Measurements from ENCODE around the gene ATXN1. TPM values are rescaled to one million over a fixed set of nuclear protein-coding genes. Genes with fewer than 3 reads are reported as not detected.

ATXN1 gene
- total RNA-seq, 1 experiment from 2014 or later = 27.0 TPM

- Histone ChIP-seq H3K4me2 (ENCODE audit: low read length) (no peak overlapping the region), H3K27ac (ENCODE audit: low read length) (no peak overlapping the region), H3K9me3 (ENCODE audit: low read length) (no peaks in the 10 kb centered on the region), H2AFZ (ENCODE audit: low read length) (no peak overlapping the region), H3K27me3 (ENCODE audit: low read length) (no peaks in the 10 kb centered on the region), H3F3A (ENCODE audit: low read length, unreplicated experiment) (no peaks in the 10 kb centered on the region), H3K36me3 (ENCODE audit: low read depth, low read length) (no peaks in the 10 kb centered on the region), H3K79me2 (ENCODE audit: low read length) (no peaks in the 10 kb centered on the region), H3K4me1 (ENCODE audit: insufficient read depth, low read length) (no peaks in the 10 kb centered on the region), H3K9me2 (replicated peaks; ENCODE audit: low read length) (no peaks in the 10 kb centered on the region), H3K9ac (ENCODE audit: low read length) (no peak overlapping the region), H3K4me3 (ENCODE audit: low read length) (no peak overlapping the region), H4K20me1 (ENCODE audit: low read length) (no peaks in the 10 kb centered on the region)
- POLR2A ChIA-PET (ENCODE audit: unreplicated experiment) = no interaction called here
- intact Hi-C loops (cut with micrococcal nuclease) = no loop called here
- CTCF ChIA-PET = no interaction called here
- no peak for ATAC-seq
- BruUV-seq (replicated peaks) = no TSS peak
- TF ChIP-seq EZH2phosphoT487 (IDR thresholded peaks at IDR 0.05; ENCODE audit: borderline replicate concordance, low read length) = no peak
- TF ChIP-seq EZH2 (IDR thresholded peaks at IDR 0.05; ENCODE audit: low read length, unreplicated experiment) = no peak
- no peak for TF ChIP-seq CTCF (conservative IDR thresholded peaks at IDR 0.05; ENCODE audit: low read depth, low read length)
- no peak for DNase-seq
Measured at GRCh38 chr6:16783952-16784565, 22.8 kb upstream of the ATXN1 start.

GRCh38 chr6:16783509-16783908, 22.2 kb upstream of the ATXN1 start:
- no peaks in the 10 kb centered on the region for H3K9me3 ChIP-seq (ENCODE audit: low read length)
- H3F3A ChIP-seq (ENCODE audit: low read length, unreplicated experiment) = no peaks in the 10 kb centered on the region
- no peak overlapping the region for H3K4me2 ChIP-seq (ENCODE audit: low read length)
- DNase-seq = no peak
- no peak overlapping the region for H3K9ac ChIP-seq (ENCODE audit: low read length)
- H3K9me2 ChIP-seq (replicated peaks; ENCODE audit: low read length) = no peaks in the 10 kb centered on the region
- ChIA-PET CTCF (no interaction called here), POLR2A (ENCODE audit: unreplicated experiment) (no interaction called here)
- H3K27ac ChIP-seq (ENCODE audit: low read length) = no peak overlapping the region
- H3K4me1 ChIP-seq (ENCODE audit: insufficient read depth, low read length) = no peaks in the 10 kb centered on the region
- BruUV-seq (replicated peaks) = no TSS peak
- H3K4me3 ChIP-seq (ENCODE audit: low read length) = no peak overlapping the region
- no peak overlapping the region for H2AFZ ChIP-seq (ENCODE audit: low read length)
- intact Hi-C loops (cut with micrococcal nuclease) = no loop called here
- TF ChIP-seq EZH2 (IDR thresholded peaks at IDR 0.05; ENCODE audit: low read length, unreplicated experiment) (no peak), EZH2phosphoT487 (IDR thresholded peaks at IDR 0.05; ENCODE audit: borderline replicate concordance, low read length) (no peak), CTCF (conservative IDR thresholded peaks at IDR 0.05; ENCODE audit: low read depth, low read length) (no peak)
- no peaks in the 10 kb centered on the region for H3K36me3 ChIP-seq (ENCODE audit: low read depth, low read length)
- no peaks in the 10 kb centered on the region for H3K79me2 ChIP-seq (ENCODE audit: low read length)
- no peaks in the 10 kb centered on the region for H4K20me1 ChIP-seq (ENCODE audit: low read length)
- no peak for ATAC-seq
- H3K27me3 ChIP-seq (ENCODE audit: low read length) = no peaks in the 10 kb centered on the region

GRCh38 chr6:16782278-16782677, 21.0 kb upstream of the ATXN1 start:
- DNase-seq = no peak
- CTCF ChIA-PET = no interaction called here
- no peaks in the 10 kb centered on the region for H3K9me3 ChIP-seq (ENCODE audit: low read length)
- no peak overlapping the region for H3K4me3 ChIP-seq (ENCODE audit: low read length)
- no peaks in the 10 kb centered on the region for H3K27me3 ChIP-seq (ENCODE audit: low read length)
- H2AFZ ChIP-seq (ENCODE audit: low read length) = no peak overlapping the region
- H3K9ac ChIP-seq (ENCODE audit: low read length) = no peak overlapping the region
- BruUV-seq (replicated peaks) = no TSS peak
- H3F3A ChIP-seq (ENCODE audit: low read length, unreplicated experiment) = no peaks in the 10 kb centered on the region
- no peak for ATAC-seq
- H3K27ac ChIP-seq (ENCODE audit: low read length) = no peak overlapping the region
- H3K9me2 ChIP-seq (replicated peaks; ENCODE audit: low read length) = no peaks in the 10 kb centered on the region
- intact Hi-C loops (cut with micrococcal nuclease) = no loop called here
- H3K4me1 ChIP-seq (ENCODE audit: insufficient read depth, low read length) = no peaks in the 10 kb centered on the region
- H3K79me2 ChIP-seq (ENCODE audit: low read length) = no peaks in the 10 kb centered on the region
- TF ChIP-seq EZH2phosphoT487 (IDR thresholded peaks at IDR 0.05; ENCODE audit: borderline replicate concordance, low read length) (no peak), EZH2 (IDR thresholded peaks at IDR 0.05; ENCODE audit: low read length, unreplicated experiment) (no peak), CTCF (conservative IDR thresholded peaks at IDR 0.05; ENCODE audit: low read depth, low read length) (no peak)
- POLR2A ChIA-PET (ENCODE audit: unreplicated experiment) = no interaction called here
- no peaks in the 10 kb centered on the region for H4K20me1 ChIP-seq (ENCODE audit: low read length)
- no peak overlapping the region for H3K4me2 ChIP-seq (ENCODE audit: low read length)
- no peaks in the 10 kb centered on the region for H3K36me3 ChIP-seq (ENCODE audit: low read depth, low read length)

All from PC-3 (cell line).